CD4-positive, alpha-beta T cell treated with Interleukin-21 for 1 hour (primary cell): Measurements from ENCODE around the gene CARD18.

ENCODE experiments used
- DNase-seq: peaks from one replicate; pipeline ENCODE4 v3.0.0-alpha.2; 2020

The CARD18 gene

GRCh38 chr11:105139669-105140068 lies at the start of gene CARD18:
TSS of gene CARD18 (minus strand) at chr11:105139769. CDS start at chr11:105139726, 43 bp downstream.
- no peak for DNase-seq

- no peak for DNase-seq
These were observed 44.4 kb upstream of the CARD18 start for GRCh38 chr11:105183987-105184386.

- DNase-seq: no peak
These were observed 43.9 kb upstream of the CARD18 start for GRCh38 chr11:105183426-105183825.

GRCh38 chr11:105181521-105181920 lies 42.0 kb upstream of the CARD18 start:
- no peak for DNase-seq

GRCh38 chr11:105181100-105181499 lies 41.5 kb upstream of the CARD18 start:
- DNase-seq: no peak

GRCh38 chr11:105179542-105180278 lies 40.1 kb upstream of the CARD18 start:
- DNase-seq: no peak

- no peak for DNase-seq
These were observed 38.1 kb upstream of the CARD18 start for GRCh38 chr11:105177658-105178057.

- no peak for DNase-seq
These were observed 28.9 kb upstream of the CARD18 start for GRCh38 chr11:105168457-105168856.

- no peak for DNase-seq
These were observed 27.7 kb upstream of the CARD18 start for GRCh38 chr11:105167244-105167643.

GRCh38 chr11:105164208-105164607 lies 24.6 kb upstream of the CARD18 start:
- no peak for DNase-seq

GRCh38 chr11:105162506-105162905 lies 22.9 kb upstream of the CARD18 start:
- no peak for DNase-seq

GRCh38 chr11:105158436-105158835 lies 18.9 kb upstream of the CARD18 start:
- DNase-seq: no peak

GRCh38 chr11:105156720-105157119 lies 17.2 kb upstream of the CARD18 start:
- no peak for DNase-seq

- no peak for DNase-seq
These were observed 16.7 kb upstream of the CARD18 start for GRCh38 chr11:105156231-105156630.

- DNase-seq: no peak
These were observed 16.1 kb upstream of the CARD18 start for GRCh38 chr11:105155679-105156078.

GRCh38 chr11:105153392-105153791 lies 13.8 kb upstream of the CARD18 start:
- DNase-seq: no peak

GRCh38 chr11:105152560-105152959 lies 13.0 kb upstream of the CARD18 start:
- DNase-seq: no peak

GRCh38 chr11:105152021-105152512 lies 12.5 kb upstream of the CARD18 start:
- no peak for DNase-seq

GRCh38 chr11:105149477-105149876 lies 9.9 kb upstream of the CARD18 start:
- no peak for DNase-seq

- DNase-seq: no peak
These were observed 8.7 kb upstream of the CARD18 start for GRCh38 chr11:105148241-105148640.

GRCh38 chr11:105144887-105145286 lies 5.3 kb upstream of the CARD18 start:
- DNase-seq: no peak

GRCh38 chr11:105142167-105142566 lies 2.6 kb upstream of the CARD18 start:
- DNase-seq: no peak

GRCh38 chr11:105137286-105137685 lies 2.3 kb downstream of the CARD18 start:
- no peak for DNase-seq

- no peak for DNase-seq
These were observed 3.7 kb downstream of the CARD18 start for GRCh38 chr11:105135883-105136282.
